ENCODE measurements around the gene FMNL2. TPM values are rescaled to one million over a fixed set of nuclear protein-coding genes. Genes with fewer than 3 reads are reported as not detected.

The FMNL2 gene
- polyA plus RNA-seq, 1 donor = 35.3 TPM

- no peak overlapping the region for H3K4me3 ChIP-seq (ENCODE audit: low read length)
- peaks cover 8% of the 10 kb centered on the region for H3K36me3 ChIP-seq (ENCODE audit: control insufficient read depth, insufficient read depth, low read length)
- no peaks in the 10 kb centered on the region for H3K27me3 ChIP-seq (ENCODE audit: control insufficient read depth, insufficient read depth, low read length)
- no peak for DNase-seq
- H3K4me1 ChIP-seq (ENCODE audit: control insufficient read depth, insufficient read depth, low read length) = no peaks in the 10 kb centered on the region
- 67% methylated on average over 1 of the region's 1 CpG for WGBS (ENCODE audit: insufficient coverage, low lambda C conversion rate)
- no peak overlapping the region for H3K27ac ChIP-seq (ENCODE audit: low read length)
- no peaks in the 10 kb centered on the region for H3K9me3 ChIP-seq (ENCODE audit: control insufficient read depth, low read depth, low read length)
Observed at GRCh38 chr2:152577579-152577978, 242.6 kb downstream of the FMNL2 start.

DNA sequence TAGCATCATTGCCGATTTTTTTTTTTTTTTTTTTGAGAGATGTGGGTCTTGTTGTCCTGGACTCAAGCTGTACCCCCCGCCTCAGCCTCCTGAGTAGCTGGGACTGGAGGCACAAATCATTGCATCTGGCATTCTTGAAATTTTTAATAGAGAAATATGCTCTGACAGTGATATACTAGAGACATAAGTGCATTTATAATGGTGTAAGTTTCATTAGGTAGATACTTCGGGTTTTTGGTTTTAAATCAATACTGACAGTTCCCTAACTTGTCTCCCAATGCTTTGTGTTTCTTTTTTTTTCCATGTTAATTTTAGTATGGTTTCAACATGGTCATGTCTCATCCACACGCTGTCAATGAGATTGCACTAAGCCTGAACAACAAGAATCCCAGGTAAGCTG, 243.6 kb downstream of the FMNL2 start:
- no peak overlapping the region for H3K4me3 ChIP-seq (ENCODE audit: low read length)
- no peaks in the 10 kb centered on the region for H3K9me3 ChIP-seq (ENCODE audit: control insufficient read depth, low read depth, low read length)
- no peak overlapping the region for H3K27ac ChIP-seq (ENCODE audit: low read length)
- WGBS (ENCODE audit: insufficient coverage, low lambda C conversion rate) = 100% methylated on average over 1 of the region's 4 CpGs
- H3K4me1 ChIP-seq (ENCODE audit: control insufficient read depth, insufficient read depth, low read length) = no peaks in the 10 kb centered on the region
- H3K36me3 ChIP-seq (ENCODE audit: control insufficient read depth, insufficient read depth, low read length) = peaks cover 9% of the 10 kb centered on the region
- no peaks in the 10 kb centered on the region for H3K27me3 ChIP-seq (ENCODE audit: control insufficient read depth, insufficient read depth, low read length)
- no peak for DNase-seq

GRCh38 chr2:152580714-152581113, 245.7 kb downstream of the FMNL2 start:
- Histone ChIP-seq H3K4me1 (ENCODE audit: control insufficient read depth, insufficient read depth, low read length) (no peaks in the 10 kb centered on the region), H3K4me3 (ENCODE audit: low read length) (no peak overlapping the region), H3K27ac (ENCODE audit: low read length) (no peak overlapping the region), H3K36me3 (ENCODE audit: control insufficient read depth, insufficient read depth, low read length) (peaks cover 12% of the 10 kb centered on the region), H3K27me3 (ENCODE audit: control insufficient read depth, insufficient read depth, low read length) (no peaks in the 10 kb centered on the region), H3K9me3 (ENCODE audit: control insufficient read depth, low read depth, low read length) (no peaks in the 10 kb centered on the region)
- WGBS (ENCODE audit: insufficient coverage, low lambda C conversion rate) = 100% methylated on average over 1 of the region's 3 CpGs
- DNase-seq = no peak

DNA sequence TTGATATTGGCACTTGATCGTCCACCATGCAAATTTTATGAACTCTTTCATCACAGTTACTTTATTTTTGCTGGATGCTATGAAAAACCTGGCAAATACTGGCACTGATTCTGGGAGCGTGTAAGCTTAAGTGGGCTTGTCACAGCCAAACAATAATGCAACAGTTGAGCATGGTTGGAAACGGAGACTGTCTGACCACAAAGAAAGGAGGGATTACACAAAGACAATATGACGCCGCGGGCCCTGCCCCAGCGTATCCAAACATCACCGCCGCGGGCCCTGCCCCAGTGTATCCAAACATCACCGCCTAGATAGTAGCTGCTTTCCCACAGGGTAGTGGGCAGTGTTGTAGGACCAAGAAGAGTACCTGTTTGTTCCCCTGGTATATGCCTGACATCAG, 246.4 kb downstream of the FMNL2 start:
- H3K4me3 ChIP-seq (ENCODE audit: low read length) = no peak overlapping the region
- DNase-seq = no peak
- no peaks in the 10 kb centered on the region for H3K27me3 ChIP-seq (ENCODE audit: control insufficient read depth, insufficient read depth, low read length)
- WGBS (ENCODE audit: insufficient coverage, low lambda C conversion rate) = no CpG with 5 or more reads among the region's 11 CpGs
- H3K9me3 ChIP-seq (ENCODE audit: control insufficient read depth, low read depth, low read length) = no peaks in the 10 kb centered on the region
- peaks cover 10% of the 10 kb centered on the region for H3K36me3 ChIP-seq (ENCODE audit: control insufficient read depth, insufficient read depth, low read length)
- no peaks in the 10 kb centered on the region for H3K4me1 ChIP-seq (ENCODE audit: control insufficient read depth, insufficient read depth, low read length)
- H3K27ac ChIP-seq (ENCODE audit: low read length) = no peak overlapping the region

- Histone ChIP-seq H3K27ac (ENCODE audit: low read length) (no peak overlapping the region), H3K4me3 (ENCODE audit: low read length) (no peak overlapping the region), H3K27me3 (ENCODE audit: control insufficient read depth, insufficient read depth, low read length) (no peaks in the 10 kb centered on the region), H3K4me1 (ENCODE audit: control insufficient read depth, insufficient read depth, low read length) (no peaks in the 10 kb centered on the region), H3K9me3 (ENCODE audit: control insufficient read depth, low read depth, low read length) (no peaks in the 10 kb centered on the region), H3K36me3 (ENCODE audit: control insufficient read depth, insufficient read depth, low read length) (peaks cover 10% of the 10 kb centered on the region)
- no peak for DNase-seq
- WGBS (ENCODE audit: insufficient coverage, low lambda C conversion rate) = no CpG with 5 or more reads among the region's 2 CpGs
Observed at GRCh38 chr2:152582081-152582480, 247.1 kb downstream of the FMNL2 start.

- DNase-seq = no peak
- Histone ChIP-seq H3K4me1 (ENCODE audit: control insufficient read depth, insufficient read depth, low read length) (no peaks in the 10 kb centered on the region), H3K9me3 (ENCODE audit: control insufficient read depth, low read depth, low read length) (no peaks in the 10 kb centered on the region), H3K27ac (ENCODE audit: low read length) (no peak overlapping the region), H3K27me3 (ENCODE audit: control insufficient read depth, insufficient read depth, low read length) (no peaks in the 10 kb centered on the region), H3K4me3 (ENCODE audit: low read length) (no peak overlapping the region), H3K36me3 (ENCODE audit: control insufficient read depth, insufficient read depth, low read length) (peaks cover 10% of the 10 kb centered on the region)
- 100% methylated on average over 4 of the region's 6 CpGs for WGBS (ENCODE audit: insufficient coverage, low lambda C conversion rate)
Observed at GRCh38 chr2:152583512-152584229, 248.7 kb downstream of the FMNL2 start.

DNA sequence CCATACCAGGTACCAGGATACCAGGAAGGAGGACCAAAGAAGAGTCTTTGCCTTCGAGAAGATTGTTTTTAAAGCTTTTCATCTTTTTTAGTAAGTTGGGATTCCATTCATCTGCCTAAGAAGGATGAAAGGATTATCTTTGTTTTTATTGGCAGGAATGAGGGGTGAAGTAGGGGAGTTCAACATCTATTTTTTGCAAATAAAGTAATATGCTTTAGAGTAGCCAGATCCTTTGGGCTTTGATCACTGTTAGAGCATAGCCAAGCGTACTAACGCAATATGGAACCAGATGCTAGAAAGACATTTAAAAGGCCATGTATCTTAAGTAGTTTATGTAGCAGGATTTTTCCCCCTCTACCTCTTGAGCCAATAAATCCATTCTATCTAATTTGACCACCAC, 249.3 kb downstream of the FMNL2 start:
- Histone ChIP-seq H3K4me1 (ENCODE audit: control insufficient read depth, insufficient read depth, low read length) (no peaks in the 10 kb centered on the region), H3K9me3 (ENCODE audit: control insufficient read depth, low read depth, low read length) (no peaks in the 10 kb centered on the region), H3K27ac (ENCODE audit: low read length) (no peak overlapping the region), H3K36me3 (ENCODE audit: control insufficient read depth, insufficient read depth, low read length) (peaks cover 8% of the 10 kb centered on the region), H3K27me3 (ENCODE audit: control insufficient read depth, insufficient read depth, low read length) (no peaks in the 10 kb centered on the region), H3K4me3 (ENCODE audit: low read length) (no peak overlapping the region)
- no peak for DNase-seq
- 94% methylated on average over 2 of the region's 3 CpGs for WGBS (ENCODE audit: insufficient coverage, low lambda C conversion rate)

GRCh38 chr2:152585830-152586484, 251.0 kb downstream of the FMNL2 start:
- no CpG with 5 or more reads among the region's 3 CpGs for WGBS (ENCODE audit: insufficient coverage, low lambda C conversion rate)
- Histone ChIP-seq H3K9me3 (ENCODE audit: control insufficient read depth, low read depth, low read length) (no peaks in the 10 kb centered on the region), H3K36me3 (ENCODE audit: control insufficient read depth, insufficient read depth, low read length) (peaks cover 8% of the 10 kb centered on the region), H3K4me1 (ENCODE audit: control insufficient read depth, insufficient read depth, low read length) (no peaks in the 10 kb centered on the region), H3K27me3 (ENCODE audit: control insufficient read depth, insufficient read depth, low read length) (no peaks in the 10 kb centered on the region), H3K27ac (ENCODE audit: low read length) (no peak overlapping the region), H3K4me3 (ENCODE audit: low read length) (no peak overlapping the region)
- no peak for DNase-seq

- Histone ChIP-seq H3K27ac (ENCODE audit: low read length) (no peak overlapping the region), H3K9me3 (ENCODE audit: control insufficient read depth, low read depth, low read length) (no peaks in the 10 kb centered on the region), H3K36me3 (ENCODE audit: control insufficient read depth, insufficient read depth, low read length) (peaks cover 4% of the 10 kb centered on the region), H3K27me3 (ENCODE audit: control insufficient read depth, insufficient read depth, low read length) (no peaks in the 10 kb centered on the region), H3K4me1 (ENCODE audit: control insufficient read depth, insufficient read depth, low read length) (no peaks in the 10 kb centered on the region), H3K4me3 (ENCODE audit: low read length) (no peak overlapping the region)
- no peak for DNase-seq
- WGBS (ENCODE audit: insufficient coverage, low lambda C conversion rate) = 100% methylated on average over 3 of the region's 7 CpGs
Observed at GRCh38 chr2:152587187-152587947, 252.4 kb downstream of the FMNL2 start.

DNA sequence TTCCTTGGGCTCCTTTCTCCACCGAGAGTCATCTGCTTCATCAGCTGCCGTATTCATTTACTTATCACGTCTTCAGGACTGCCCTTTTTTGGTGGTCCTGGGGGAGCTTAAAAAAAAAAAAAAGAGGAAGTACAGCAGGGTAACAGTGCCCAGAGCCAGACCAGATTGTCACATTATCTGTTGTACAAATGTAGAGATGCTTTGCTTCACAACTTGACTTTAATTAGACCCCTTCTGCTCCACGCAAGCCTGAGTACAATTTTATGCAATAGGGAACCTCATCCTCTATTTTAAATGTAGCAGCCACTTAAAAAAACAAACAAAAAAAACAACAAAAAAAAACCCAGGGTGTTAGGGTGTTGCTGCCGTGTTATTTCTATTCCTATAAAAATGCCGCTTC, 254.0 kb downstream of the FMNL2 start:
- Histone ChIP-seq H3K4me1 (ENCODE audit: control insufficient read depth, insufficient read depth, low read length) (no peaks in the 10 kb centered on the region), H3K36me3 (ENCODE audit: control insufficient read depth, insufficient read depth, low read length) (no peaks in the 10 kb centered on the region), H3K9me3 (ENCODE audit: control insufficient read depth, low read depth, low read length) (no peaks in the 10 kb centered on the region), H3K27me3 (ENCODE audit: control insufficient read depth, insufficient read depth, low read length) (no peaks in the 10 kb centered on the region), H3K27ac (ENCODE audit: low read length) (no peak overlapping the region), H3K4me3 (ENCODE audit: low read length) (no peak overlapping the region)
- DNase-seq = no peak
- 93% methylated on average over 5 of the region's 6 CpGs for WGBS (ENCODE audit: insufficient coverage, low lambda C conversion rate)

All from large intestine (tissue), 3 donors.